Coronary artery (tissue), 2 donors: Measurements from ENCODE around the gene ADARB2.

Experiments used
- DNase-seq: peaks from one replicate; pipeline ENCODE4 v3.0.0-alpha.2; 2017; ENCODE audit warnings: low spot score
- H3K27ac ChIP-seq, 2 donors: fragments of 200-600 bp; sonication (generic); one replicate each; pipeline ENCODE4 v1.5.1; 2016 to 2019
- H3K4me3 ChIP-seq: fragments of 200-600 bp; sonication (generic); 2 replicates; pipeline ENCODE4 v1.5.1; 2016; ENCODE audit warnings: mild to moderate bottlenecking, moderate library complexity
- CTCF ChIP-seq: fragments of 200-600 bp; sonication (generic); IDR thresholded peaks from one replicate; pipeline ENCODE4 v1.5.1; 2019; ENCODE audit warnings: antibody characterized with exemption

ADARB2 gene

GRCh38 chr10:1380088-1380671 is 357.1 kb downstream of the ADARB2 start:
- no peak overlapping the region for H3K4me3 ChIP-seq
- peak; percentile 55 for DNase-seq
- TF ChIP-seq CTCF: no peak
- no peak overlapping the region for H3K27ac ChIP-seq

GRCh38 chr10:1379601-1380000 is 357.7 kb downstream of the ADARB2 start:
- DNase-seq: peak; percentile 12
- no peak overlapping the region for H3K27ac ChIP-seq
- no peak overlapping the region for H3K4me3 ChIP-seq

GRCh38 chr10:1378473-1378872 is 358.9 kb downstream of the ADARB2 start:
- H3K27ac ChIP-seq: no peak overlapping the region
- peak; percentile 47 for DNase-seq
- no peak for TF ChIP-seq CTCF
- H3K4me3 ChIP-seq: no peak overlapping the region

More at GRCh38 chr10:1379601-1380000, 357.7 kb downstream of the ADARB2 start:
- TF ChIP-seq CTCF: no peak

GRCh38 chr10:1377740-1378397 is 359.5 kb downstream of the ADARB2 start:
- Histone ChIP-seq H3K27ac (no peak overlapping the region), H3K4me3 (no peak overlapping the region)
- TF ChIP-seq CTCF: no peak
- DNase-seq: peak; percentile 36

- TF ChIP-seq CTCF: no peak
- peak; percentile 12 for DNase-seq
- Histone ChIP-seq H3K27ac (no peak overlapping the region), H3K4me3 (no peak overlapping the region)
These were observed 360.1 kb downstream of the ADARB2 start for GRCh38 chr10:1377231-1377630.

- no peak overlapping the region for H3K4me3 ChIP-seq
- no peak overlapping the region for H3K27ac ChIP-seq
- DNase-seq: no peak
- TF ChIP-seq CTCF: no peak
These were observed 360.9 kb downstream of the ADARB2 start for GRCh38 chr10:1376384-1376945.
